NCI-H128 (cell line): ENCODE data around the gene MID1.
"Not testable (repeated sequence)": the region's sequence is repeated elsewhere in the genome, so short reads cannot be mapped to it uniquely, and the experiment has no call there.

Experiments used
- DNase-seq: peaks from one replicate; lab custom pipeline; 2025; ENCODE audit not compliant: unreplicated experiment; lab: John Stamatoyannopoulos, UW

Gene MID1

GRCh38 chrX:10617186-10617998, 3.0 kb downstream of the MID1 start:
- no peak for DNase-seq

- no peak for DNase-seq
Measured at GRCh38 chrX:10615931-10616774, 4.2 kb downstream of the MID1 start.

- no peak for DNase-seq
Measured at GRCh38 chrX:10612215-10612614, 8.2 kb downstream of the MID1 start.

GRCh38 chrX:10611441-10612090, 8.8 kb downstream of the MID1 start:
- no peak for DNase-seq

- no peak for DNase-seq
Measured at GRCh38 chrX:10608099-10608498, 12.3 kb downstream of the MID1 start.

- DNase-seq, result no peak
Measured at GRCh38 chrX:10607233-10607632, 13.2 kb downstream of the MID1 start.

GRCh38 chrX:10603612-10604011, 16.8 kb downstream of the MID1 start:
- DNase-seq, result no peak

GRCh38 chrX:10602646-10603045, 17.7 kb downstream of the MID1 start:
- no peak for DNase-seq

- DNase-seq, result no peak
Measured at GRCh38 chrX:10600479-10600878, 19.9 kb downstream of the MID1 start.

GRCh38 chrX:10598540-10598939, 21.8 kb downstream of the MID1 start:
- no peak for DNase-seq

GRCh38 chrX:10597871-10598270, 22.5 kb downstream of the MID1 start:
- DNase-seq, result no peak

- no peak for DNase-seq
Measured at GRCh38 chrX:10591363-10592335, 28.7 kb downstream of the MID1 start.

GRCh38 chrX:10589787-10590186, 30.6 kb downstream of the MID1 start:
- DNase-seq, result not testable (repeated sequence)

- DNase-seq, result no peak
Measured at GRCh38 chrX:10589098-10589497, 31.3 kb downstream of the MID1 start.

GRCh38 chrX:10584882-10585281, 35.5 kb downstream of the MID1 start:
- DNase-seq, result not testable (repeated sequence)

- DNase-seq, result no peak
Measured at GRCh38 chrX:10582945-10583344, 37.4 kb downstream of the MID1 start.

GRCh38 chrX:10582215-10582733, 38.1 kb downstream of the MID1 start:
- no peak for DNase-seq

- no peak for DNase-seq
Measured at GRCh38 chrX:10579112-10580011, 41.0 kb downstream of the MID1 start.

GRCh38 chrX:10578527-10578926, 41.9 kb downstream of the MID1 start:
- DNase-seq, result no peak
